Neural progenitor cell (in vitro differentiated cells): Measurements from ENCODE around the gene DTX3L. TPM values are rescaled to one million over a fixed set of nuclear protein-coding genes. Genes with fewer than 3 reads are reported as not detected.

Source experiments
- DNase-seq: peaks from one replicate; pipeline ENCODE4 v3.0.0-alpha.2; 2016; ENCODE audit warnings: low spot score
- H2AFZ ChIP-seq: fragments of 200-600 bp; sonication (generic); replicated peaks from 2 replicates; pipeline ENCODE4 v1.6.1; 2016; ENCODE audit warnings: antibody characterized with exemption
- H3F3A ChIP-seq: fragments of 200-600 bp; sonication (generic); 2 replicates; pipeline ENCODE4 v1.6.1; 2016; ENCODE audit warnings: antibody characterized with exemption, low read depth
- H3K27ac ChIP-seq: fragments of 200-600 bp; sonication (generic); 2 replicates; pipeline ENCODE4 v1.5.1; 2016; ENCODE audit warnings: mild to moderate bottlenecking
- H3K27me3 ChIP-seq: fragments of 200-600 bp; sonication (generic); 2 replicates; pipeline ENCODE4 v1.6.1; 2016; ENCODE audit warnings: mild to moderate bottlenecking, moderate library complexity
- H3K36me3 ChIP-seq: fragments of 200-600 bp; sonication (generic); 2 replicates; pipeline ENCODE4 v1.5.1; 2016
- H3K4me1 ChIP-seq: fragments of 200-600 bp; sonication (generic); 2 replicates; pipeline ENCODE4 v1.6.1; 2016; ENCODE audit warnings: mixed run types
- H3K4me2 ChIP-seq: fragments of 200-600 bp; sonication (generic); 2 replicates; pipeline ENCODE4 v1.6.1; 2016
- H3K4me3 ChIP-seq: fragments of 200-600 bp; sonication (generic); 2 replicates; pipeline ENCODE4 v1.5.1; 2016
- H3K79me2 ChIP-seq: fragments of 200-600 bp; sonication (generic); 2 replicates; pipeline ENCODE4 v1.6.1; 2016; ENCODE audit warnings: low read depth
- H3K9ac ChIP-seq: fragments of 200-600 bp; sonication (generic); 2 replicates; pipeline ENCODE4 v1.6.1; 2016
- H3K9me3 ChIP-seq: fragments of 200-600 bp; sonication (generic); 2 replicates; pipeline ENCODE4 v1.5.1; 2016; ENCODE audit warnings: low read depth
- H4K20me1 ChIP-seq: fragments of 200-600 bp; sonication (generic); 2 replicates; pipeline ENCODE4 v1.6.1; 2016; ENCODE audit warnings: low read depth
- H3K27ac Mint-ChIP-seq: 3 replicates; pipeline ENCODE4 v1.8.0; 2021; ENCODE audit warnings: mixed read lengths
- H3K27me3 Mint-ChIP-seq: 2 replicates; pipeline ENCODE4 v1.8.0; 2022; ENCODE audit warnings: low read depth, mild to moderate bottlenecking, inconsistent platforms, moderate library complexity, mixed read lengths; ENCODE audit not compliant: insufficient read depth
- H3K36me3 Mint-ChIP-seq: 3 replicates; pipeline ENCODE4 v1.8.0; 2021; ENCODE audit warnings: mixed read lengths
- H3K4me1 Mint-ChIP-seq: 3 replicates; pipeline ENCODE4 v1.8.0; 2021; ENCODE audit warnings: mixed read lengths
- H3K4me3 Mint-ChIP-seq: 3 replicates; pipeline ENCODE4 v1.8.0; 2021; ENCODE audit warnings: mild to moderate bottlenecking, moderate library complexity, mixed read lengths
- H3K9me3 Mint-ChIP-seq: 3 replicates; pipeline ENCODE4 v1.8.0; 2020; ENCODE audit warnings: mixed read lengths
- EZH2 ChIP-seq: fragments of 200-600 bp; sonication (generic); IDR thresholded peaks from 2 replicates; pipeline ENCODE4 v1.6.1; 2017; ENCODE audit warnings: antibody characterized with exemption, mild to moderate bottlenecking, moderate library complexity
- EZH2phosphoT487 ChIP-seq: fragments of 200-600 bp; sonication (generic); IDR thresholded peaks from 2 replicates; pipeline ENCODE4 v1.6.1; 2017; ENCODE audit warnings: antibody characterized with exemption
- total RNA-seq: library from RNA; depleted of rRNA; stranded (reverse); fragments of >200 nt; gene quantifications from 2 replicates; pipeline ENCODE4 v1.2.3, GENCODE V29; 2015; ENCODE audit warnings: low replicate concordance
- TF ChIP-seq, protein P1 (sequence below): fragments of 200-600 bp; sonication (generic); IDR thresholded peaks from 2 replicates; pipeline ENCODE4 v1.5.1; 2017; ENCODE audit warnings: antibody characterized with exemption, mild to moderate bottlenecking

DTX3L gene
- total RNA-seq, 1 donor from 2014 or later, result 3.2 TPM

DNA sequence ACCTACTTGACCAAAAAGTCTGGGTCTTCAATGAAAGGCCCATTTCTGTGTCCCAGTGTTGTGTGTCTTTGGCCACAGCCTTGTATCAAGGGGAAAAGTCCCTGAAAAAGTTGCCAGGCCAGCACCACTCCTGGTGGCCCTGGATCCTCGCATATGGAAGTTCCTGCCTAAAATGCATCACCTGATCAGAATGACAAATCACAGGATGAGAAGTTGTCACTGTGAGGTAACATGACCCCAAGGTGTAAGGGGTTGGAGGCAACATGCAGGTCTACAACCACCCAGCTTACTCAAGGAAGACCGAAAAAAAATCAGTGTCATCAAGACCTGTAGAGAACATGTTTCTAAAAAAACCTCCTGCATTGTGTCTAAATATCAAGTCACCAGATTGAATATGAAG lies 38.9 kb downstream of the DTX3L start:
- Mint-ChIP-seq H3K9me3 (no peaks in the 10 kb centered on the region), H3K27ac (no peak overlapping the region), H3K27me3 (peaks cover 2% of the 10 kb centered on the region), H3K36me3 (no peaks in the 10 kb centered on the region), H3K4me1 (no peaks in the 10 kb centered on the region), H3K4me3 (no peak overlapping the region)
- H3K36me3 ChIP-seq, result no peaks in the 10 kb centered on the region
- no peak overlapping the region for H2AFZ ChIP-seq
- no peaks in the 10 kb centered on the region for H3F3A ChIP-seq
- no peaks in the 10 kb centered on the region for H4K20me1 ChIP-seq
- H3K79me2 ChIP-seq, result no peaks in the 10 kb centered on the region
- H3K4me3 ChIP-seq, result no peak overlapping the region
- no peaks in the 10 kb centered on the region for H3K9me3 ChIP-seq
- H3K27me3 ChIP-seq, result no peaks in the 10 kb centered on the region
- no peak overlapping the region for H3K27ac ChIP-seq
- H3K9ac ChIP-seq, result no peak overlapping the region
- no peaks in the 10 kb centered on the region for H3K4me1 ChIP-seq
- DNase-seq, result no peak
- no peak overlapping the region for H3K4me2 ChIP-seq
- TF ChIP-seq, protein P1, sequence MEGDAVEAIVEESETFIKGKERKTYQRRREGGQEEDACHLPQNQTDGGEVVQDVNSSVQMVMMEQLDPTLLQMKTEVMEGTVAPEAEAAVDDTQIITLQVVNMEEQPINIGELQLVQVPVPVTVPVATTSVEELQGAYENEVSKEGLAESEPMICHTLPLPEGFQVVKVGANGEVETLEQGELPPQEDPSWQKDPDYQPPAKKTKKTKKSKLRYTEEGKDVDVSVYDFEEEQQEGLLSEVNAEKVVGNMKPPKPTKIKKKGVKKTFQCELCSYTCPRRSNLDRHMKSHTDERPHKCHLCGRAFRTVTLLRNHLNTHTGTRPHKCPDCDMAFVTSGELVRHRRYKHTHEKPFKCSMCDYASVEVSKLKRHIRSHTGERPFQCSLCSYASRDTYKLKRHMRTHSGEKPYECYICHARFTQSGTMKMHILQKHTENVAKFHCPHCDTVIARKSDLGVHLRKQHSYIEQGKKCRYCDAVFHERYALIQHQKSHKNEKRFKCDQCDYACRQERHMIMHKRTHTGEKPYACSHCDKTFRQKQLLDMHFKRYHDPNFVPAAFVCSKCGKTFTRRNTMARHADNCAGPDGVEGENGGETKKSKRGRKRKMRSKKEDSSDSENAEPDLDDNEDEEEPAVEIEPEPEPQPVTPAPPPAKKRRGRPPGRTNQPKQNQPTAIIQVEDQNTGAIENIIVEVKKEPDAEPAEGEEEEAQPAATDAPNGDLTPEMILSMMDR, result no peak
- TF ChIP-seq EZH2phosphoT487 (no peak), EZH2 (no peak)

DNA sequence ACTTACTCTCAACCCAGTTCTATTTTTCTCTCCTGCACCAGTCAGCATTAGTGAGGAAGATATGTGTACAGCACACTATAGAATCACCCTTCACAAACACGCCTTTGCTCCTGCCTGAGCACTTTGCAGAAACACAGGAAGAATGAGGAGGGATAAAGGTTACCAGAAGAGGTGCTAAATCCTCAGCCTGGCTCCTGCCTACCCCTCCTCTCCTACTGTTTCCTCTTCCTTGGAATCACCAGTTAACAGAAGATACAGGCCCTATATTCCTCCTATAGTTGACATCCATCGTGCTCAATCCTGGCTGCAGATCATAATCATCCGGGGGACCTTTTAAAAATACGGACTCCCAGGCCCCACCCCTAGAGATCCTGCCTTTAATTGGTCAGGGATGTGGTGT lies 42.2 kb downstream of the DTX3L start:
- no peak overlapping the region for H3K27ac Mint-ChIP-seq
- H3K79me2 ChIP-seq, result no peaks in the 10 kb centered on the region
- H3K27ac ChIP-seq, result no peak overlapping the region
- no peak for TF ChIP-seq EZH2
- TF ChIP-seq, protein P1, result no peak
- TF ChIP-seq EZH2phosphoT487, result no peak
- H3K36me3 ChIP-seq, result no peaks in the 10 kb centered on the region
- H3K4me3 Mint-ChIP-seq, result no peak overlapping the region
- H3F3A ChIP-seq, result no peaks in the 10 kb centered on the region
- no peaks in the 10 kb centered on the region for H3K9me3 ChIP-seq
- DNase-seq, result no peak
- H3K36me3 Mint-ChIP-seq, result no peaks in the 10 kb centered on the region
- H3K9ac ChIP-seq, result no peak overlapping the region
- H3K4me3 ChIP-seq, result no peak overlapping the region
- H3K27me3 ChIP-seq, result no peaks in the 10 kb centered on the region
- H3K4me2 ChIP-seq, result no peak overlapping the region
- H4K20me1 ChIP-seq, result no peaks in the 10 kb centered on the region
- H3K27me3 Mint-ChIP-seq, result peaks cover 2% of the 10 kb centered on the region
- peak overlapping the region; percentile 74 for H2AFZ ChIP-seq
- no peaks in the 10 kb centered on the region for H3K4me1 ChIP-seq
- H3K9me3 Mint-ChIP-seq, result no peaks in the 10 kb centered on the region
- no peaks in the 10 kb centered on the region for H3K4me1 Mint-ChIP-seq

DNA sequence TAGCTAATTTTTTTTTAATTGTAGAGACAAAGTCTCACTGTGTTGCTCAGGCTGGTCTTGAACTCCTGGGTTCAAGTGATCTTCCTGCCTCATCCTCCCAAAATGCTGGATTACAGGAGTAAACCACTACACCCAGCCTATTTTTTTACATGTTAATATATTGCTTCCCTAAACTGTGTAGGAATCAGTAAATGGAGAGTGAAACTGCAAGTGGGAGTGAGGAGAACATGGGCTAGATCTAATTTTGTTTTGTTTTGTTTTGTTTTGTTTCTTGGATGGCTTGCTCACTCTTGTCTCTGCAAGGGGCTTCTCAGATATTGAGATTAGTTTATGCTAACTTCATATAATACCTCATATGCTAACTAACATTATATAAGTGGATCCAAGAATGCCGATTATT lies 44.8 kb downstream of the DTX3L start:
- H3K9me3 Mint-ChIP-seq, result no peaks in the 10 kb centered on the region
- Histone ChIP-seq H3K27ac (no peak overlapping the region), H3K4me3 (no peak overlapping the region), H3K36me3 (no peaks in the 10 kb centered on the region), H4K20me1 (no peaks in the 10 kb centered on the region), H3K4me1 (peaks cover 5% of the 10 kb centered on the region), H3K9me3 (no peaks in the 10 kb centered on the region), H2AFZ (no peak overlapping the region), H3K27me3 (no peaks in the 10 kb centered on the region), H3K4me2 (no peak overlapping the region), H3K9ac (no peak overlapping the region), H3K79me2 (no peaks in the 10 kb centered on the region), H3F3A (peaks cover 3% of the 10 kb centered on the region)
- no peak overlapping the region for H3K27ac Mint-ChIP-seq
- no peak overlapping the region for H3K4me3 Mint-ChIP-seq
- DNase-seq, result no peak
- TF ChIP-seq, protein P1, result no peak
- TF ChIP-seq EZH2 (no peak), EZH2phosphoT487 (no peak)
- no peaks in the 10 kb centered on the region for H3K4me1 Mint-ChIP-seq
- peaks cover 6% of the 10 kb centered on the region for H3K27me3 Mint-ChIP-seq
- no peaks in the 10 kb centered on the region for H3K36me3 Mint-ChIP-seq
